ENCODE results near the gene UBE2S.

UBE2S gene

GRCh38 chr19:55435020-55435419 is 27.4 kb upstream of the UBE2S start:
- no peak overlapping the region for H3K4me3 ChIP-seq (IDR thresholded peaks at IDR 0.05; ENCODE audit: insufficient read depth, low read depth, low read length)
- no peaks in the 10 kb centered on the region for H3K79me2 ChIP-seq (ENCODE audit: insufficient read depth, low read depth)
- no peak overlapping the region for H3K27ac ChIP-seq
- H3K9ac ChIP-seq: no peak overlapping the region
- H3K4me1 ChIP-seq (ENCODE audit: low read depth, poor library complexity, severe bottlenecking): peaks cover 2% of the 10 kb centered on the region
- H3K27me3 ChIP-seq (ENCODE audit: insufficient read depth, low read depth): peaks cover 48% of the 10 kb centered on the region; the same call in 1 of the 2 replicates
- no peak for TF ChIP-seq CTCF (conservative IDR thresholded peaks at IDR 0.05; ENCODE audit: low read depth, low read length)
- H3K36me3 ChIP-seq (ENCODE audit: insufficient read depth): no peaks in the 10 kb centered on the region
- H2AFZ ChIP-seq (ENCODE audit: low read depth): no peak overlapping the region
- no peaks in the 10 kb centered on the region for H4K20me1 ChIP-seq (ENCODE audit: insufficient read depth)
- no peak overlapping the region for H3K4me2 ChIP-seq

- Histone ChIP-seq H4K20me1 (ENCODE audit: insufficient read depth) (no peaks in the 10 kb centered on the region), H2AFZ (ENCODE audit: low read depth) (no peak overlapping the region), H3K4me2 (no peak overlapping the region), H3K36me3 (ENCODE audit: insufficient read depth) (no peaks in the 10 kb centered on the region), H3K4me1 (ENCODE audit: low read depth, poor library complexity, severe bottlenecking) (peaks cover 2% of the 10 kb centered on the region), H3K79me2 (ENCODE audit: insufficient read depth, low read depth) (no peaks in the 10 kb centered on the region), H3K4me3 (IDR thresholded peaks at IDR 0.05; ENCODE audit: insufficient read depth, low read depth, low read length) (no peak overlapping the region), H3K9ac (no peak overlapping the region), H3K27me3 (ENCODE audit: insufficient read depth, low read depth) (peaks cover 42% of the 10 kb centered on the region; the same call in 1 of the 2 replicates), H3K27ac (no peak overlapping the region)
- no peak for TF ChIP-seq CTCF (conservative IDR thresholded peaks at IDR 0.05; ENCODE audit: low read depth, low read length)
These were observed 26.9 kb upstream of the UBE2S start for GRCh38 chr19:55434356-55434919.

- Histone ChIP-seq H3K4me1 (ENCODE audit: low read depth, poor library complexity, severe bottlenecking) (peaks cover 2% of the 10 kb centered on the region), H3K27me3 (ENCODE audit: insufficient read depth, low read depth) (peaks cover 39% of the 10 kb centered on the region), H3K9ac (no peak overlapping the region), H4K20me1 (ENCODE audit: insufficient read depth) (no peaks in the 10 kb centered on the region), H3K36me3 (ENCODE audit: insufficient read depth) (no peaks in the 10 kb centered on the region), H2AFZ (ENCODE audit: low read depth) (no peak overlapping the region), H3K4me2 (no peak overlapping the region), H3K79me2 (ENCODE audit: insufficient read depth, low read depth) (no peaks in the 10 kb centered on the region), H3K27ac (no peak overlapping the region), H3K4me3 (IDR thresholded peaks at IDR 0.05; ENCODE audit: insufficient read depth, low read depth, low read length) (no peak overlapping the region)
- TF ChIP-seq CTCF (conservative IDR thresholded peaks at IDR 0.05; ENCODE audit: low read depth, low read length): no peak
These were observed 25.7 kb upstream of the UBE2S start for GRCh38 chr19:55433292-55433691.

- H3K9ac ChIP-seq: no peak overlapping the region
- H3K79me2 ChIP-seq (ENCODE audit: insufficient read depth, low read depth): no peaks in the 10 kb centered on the region
- no peak overlapping the region for H3K27ac ChIP-seq
- H3K36me3 ChIP-seq (ENCODE audit: insufficient read depth): no peaks in the 10 kb centered on the region
- H3K4me3 ChIP-seq (IDR thresholded peaks at IDR 0.05; ENCODE audit: insufficient read depth, low read depth, low read length): no peak overlapping the region
- peaks cover 40% of the 10 kb centered on the region for H3K27me3 ChIP-seq (ENCODE audit: insufficient read depth, low read depth)
- H4K20me1 ChIP-seq (ENCODE audit: insufficient read depth): no peaks in the 10 kb centered on the region
- no peak overlapping the region for H3K4me2 ChIP-seq
- TF ChIP-seq CTCF (conservative IDR thresholded peaks at IDR 0.05; ENCODE audit: low read depth, low read length): no peak
- H2AFZ ChIP-seq (ENCODE audit: low read depth): no peak overlapping the region
- peaks cover under 1% of the 10 kb centered on the region for H3K4me1 ChIP-seq (ENCODE audit: low read depth, poor library complexity, severe bottlenecking)
These were observed 24.8 kb upstream of the UBE2S start for GRCh38 chr19:55432241-55432959.

Measured in KMS-11 (cell line).